ENCODE measurements around the gene PPFIBP1.

DNA sequence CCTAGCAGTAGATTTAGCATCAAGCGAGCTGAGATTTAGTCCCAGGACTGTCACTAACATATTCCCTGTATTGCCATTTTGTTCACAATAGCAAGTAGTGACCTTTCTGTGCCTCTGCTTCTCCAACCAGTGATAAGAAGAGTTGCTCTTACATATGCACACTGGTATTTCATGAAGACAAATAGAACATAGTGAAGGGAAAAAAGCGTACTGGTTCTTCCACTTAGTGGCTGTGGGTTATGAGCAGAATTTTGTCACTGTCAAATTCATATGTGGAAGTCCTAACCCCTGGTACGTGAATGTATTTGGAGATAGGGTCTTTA lies 12.3 kb upstream of the PPFIBP1 start:
- TF ChIP-seq, protein P1, sequence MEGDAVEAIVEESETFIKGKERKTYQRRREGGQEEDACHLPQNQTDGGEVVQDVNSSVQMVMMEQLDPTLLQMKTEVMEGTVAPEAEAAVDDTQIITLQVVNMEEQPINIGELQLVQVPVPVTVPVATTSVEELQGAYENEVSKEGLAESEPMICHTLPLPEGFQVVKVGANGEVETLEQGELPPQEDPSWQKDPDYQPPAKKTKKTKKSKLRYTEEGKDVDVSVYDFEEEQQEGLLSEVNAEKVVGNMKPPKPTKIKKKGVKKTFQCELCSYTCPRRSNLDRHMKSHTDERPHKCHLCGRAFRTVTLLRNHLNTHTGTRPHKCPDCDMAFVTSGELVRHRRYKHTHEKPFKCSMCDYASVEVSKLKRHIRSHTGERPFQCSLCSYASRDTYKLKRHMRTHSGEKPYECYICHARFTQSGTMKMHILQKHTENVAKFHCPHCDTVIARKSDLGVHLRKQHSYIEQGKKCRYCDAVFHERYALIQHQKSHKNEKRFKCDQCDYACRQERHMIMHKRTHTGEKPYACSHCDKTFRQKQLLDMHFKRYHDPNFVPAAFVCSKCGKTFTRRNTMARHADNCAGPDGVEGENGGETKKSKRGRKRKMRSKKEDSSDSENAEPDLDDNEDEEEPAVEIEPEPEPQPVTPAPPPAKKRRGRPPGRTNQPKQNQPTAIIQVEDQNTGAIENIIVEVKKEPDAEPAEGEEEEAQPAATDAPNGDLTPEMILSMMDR (IDR thresholded peaks at IDR 0.05; ENCODE audit: low read length), result no peak
- no peak for TF ChIP-seq EZH2 (IDR thresholded peaks at IDR 0.05; ENCODE audit: borderline replicate concordance, low read length)

All from OCI-LY1 (cell line).